Adrenal gland (tissue), 19 donors: ENCODE measurements around the gene ZNF521. TPM values are rescaled to one million over a fixed set of nuclear protein-coding genes. Genes with fewer than 3 reads are reported as not detected.

ENCODE experiments used
- DNase-seq, 7 donors: peaks; one replicate each; pipeline ENCODE4 v3.0.0-alpha.2; 2019 to 2020
- H3K27ac ChIP-seq, 5 donors: fragments of 200-600 bp; sonication (generic) in 4 of 5; 1 replicate in 3 of 5; 2 replicates in 2 of 5; pipeline versions ENCODE4 v1.5.1 to v1.8.0; 2016 to 2020; ENCODE audit warnings: mild to moderate bottlenecking in 1 of 5
- H3K27me3 ChIP-seq: fragments of 200-600 bp; 2 replicates; pipeline ENCODE4 v1.8.0; 2021
- H3K36me3 ChIP-seq, 2 donors: fragments of 200-600 bp; replicated peaks in 1 of 2; 1 replicate in 1 of 2; 2 replicates in 1 of 2; pipeline versions ENCODE4 v1.5.1 to v1.8.0; 2018 to 2022
- H3K4me1 ChIP-seq, 2 donors: fragments of 200-600 bp; replicated peaks in 1 of 2; 1 replicate in 1 of 2; 2 replicates in 1 of 2; pipeline versions ENCODE4 v1.5.1 to v1.8.0; 2018 to 2021
- H3K4me3 ChIP-seq, 4 donors: fragments of 200-600 bp; sonication (generic) in 3 of 4; one replicate each; pipeline ENCODE4 v1.5.1; 2016 to 2018
- H3K9me3 ChIP-seq, 3 donors: fragments of 200-600 bp; sonication (generic) in 1 of 3; replicated peaks in 1 of 3; 1 replicate in 2 of 3; 2 replicates in 1 of 3; pipeline versions ENCODE4 v1.5.1 to v1.8.0; 2016 to 2021
- POLR2A ChIP-seq, 2 donors: fragments of 450-650 bp; IDR thresholded peaks; one replicate each; pipeline ENCODE4 v1.6.1; 2017; ENCODE audit warnings: antibody characterized with exemption in 2 of 2, mild to moderate bottlenecking in 2 of 2, moderate library complexity in 1 of 2
- WGBS, 4 donors: extraction: QIAGEN DNeasy Blood & Tissue Kit in 2 of 4; methylation state at CpG; one replicate each; pipeline versions ENCODE4 v1.1.5 to v1.1.7; 2013 to 2017; 5-methylcytosine and 5-hydroxymethylcytosine counted together
- intact Hi-C, 2 donors: fragments of 100-400 bp; cut with DNase I; formaldehyde crosslinking; loops; one replicate each; pipeline versions ENCODE4 v1.14.1 to v1.15.0; 2022 to 2023
- long read RNA-seq, 10 donors: library from polyadenylated mRNA in 3 of 10; unstranded in 2 of 10; stranded (forward) in 1 of 10; transcript quantifications; one replicate each; pipeline ENCODE4 v2.0.0 and lab custom pipeline, GENCODE V29; 2021 to 2026
- polyA plus RNA-seq, 3 donors: library from polyadenylated mRNA; stranded (reverse); fragments of 200-250 nt in 2 of 3; fragments of 350-450 nt in 1 of 3; fragmentation: Illumina TruSeq in 1 of 3; extraction: RNeasy Lipid Tissue Mini Kit (QIAGEN cat#74804) in 1 of 3; gene quantifications; one replicate each; pipeline ENCODE4 v1.2.3, GENCODE V29; 2013 to 2014
- total RNA-seq, 9 donors: library from RNA; depleted of rRNA in 4 of 9; stranded (reverse); fragments of >200 nt in 4 of 9; fragments of 120-200 nt in 1 of 9; fragmentation: NEBNext Ultra II Directional in 1 of 9; extraction: Animal tissue kit (Norgen Biotek cat#: 25700) in 1 of 9; gene quantifications; one replicate each; pipeline versions ENCODE4 v1.1.0 to v1.2.4, GENCODE V29; 2013 to 2023
- TF ChIP-seq, protein P1 (sequence below), 6 experiments: fragments of 450-650 bp in 4 of 6; fragments of 200-600 bp in 2 of 6; sonication (generic) in 1 of 6; IDR thresholded peaks; 1 replicate in 5 of 6; 2 replicates in 1 of 6; pipeline versions ENCODE4 v1.5.1 to v1.8.0; 2016 to 2021; ENCODE audit warnings: antibody characterized with exemption in 6 of 6, mild to moderate bottlenecking in 2 of 6, moderate library complexity in 1 of 6
- donor health status: healthy with polysubstance abuse.
- donor health status: Bipolar disorder and iron deficiency.
- donor health status: DM: yes; HTN: yes; CAD: no.
- donor health status: DM: no; HTN: no; CAD: no.
- donor health status: DM: no; HTN: no; CAD: no.
- donor health status: DM: yes; HTN: yes; CAD: no.

ZNF521 gene
- total RNA-seq = 100 to 1,000 TPM in 1 of 9 donors, 10 to 100 TPM in 8; 22.5 to 270 (median 51.7) TPM
- 10 to 100 TPM in 1 of 3 donors, 1 to 10 TPM in 2; 3.7 to 15.9 (median 6.2) TPM for polyA plus RNA-seq
- long read RNA-seq, donor 1, full-length matches to known transcripts = 1 of 9 reads
- long read RNA-seq, donor 1, partial matches to known transcripts = 8 of 9 reads
- long read RNA-seq, donor 1, other reads (novel, unspliced or antisense) = 0 of 9 reads
- long read RNA-seq, donor 2, partial matches to known transcripts = 5 of 5 reads
- long read RNA-seq, donor 2, other reads (novel, unspliced or antisense) = 0 of 5 reads
- long read RNA-seq, donor 3 = 0 reads
- long read RNA-seq, donor 4, full-length matches to known transcripts = 2 of 6 reads
- long read RNA-seq, donor 4, partial matches to known transcripts = 3 of 6 reads
- long read RNA-seq, donor 4, other reads (novel, unspliced or antisense) = 1 of 6 reads
- long read RNA-seq, donor 5, full-length matches to known transcripts = 28 of 48 reads
- long read RNA-seq, donor 5, partial matches to known transcripts = 13 of 48 reads
- long read RNA-seq, donor 5, other reads (novel, unspliced or antisense) = 7 of 48 reads
- long read RNA-seq, donor 6, full-length matches to known transcripts = 1 of 2 reads
- long read RNA-seq, donor 6, partial matches to known transcripts = 1 of 2 reads
- long read RNA-seq, donor 6, other reads (novel, unspliced or antisense) = 0 of 2 reads
- long read RNA-seq, donor 7 = 0 reads
- long read RNA-seq, donor 8, full-length matches to known transcripts = 3 of 3 reads
- long read RNA-seq, donor 8, partial matches to known transcripts = 0 of 3 reads
- long read RNA-seq, donor 8, other reads (novel, unspliced or antisense) = 0 of 3 reads
- long read RNA-seq, donor 9, full-length matches to known transcripts = 1 of 1 reads
- long read RNA-seq, donor 9, partial matches to known transcripts = 0 of 1 reads
- long read RNA-seq, donor 9, other reads (novel, unspliced or antisense) = 0 of 1 reads
- long read RNA-seq, donor 10 = 0 reads

DNA sequence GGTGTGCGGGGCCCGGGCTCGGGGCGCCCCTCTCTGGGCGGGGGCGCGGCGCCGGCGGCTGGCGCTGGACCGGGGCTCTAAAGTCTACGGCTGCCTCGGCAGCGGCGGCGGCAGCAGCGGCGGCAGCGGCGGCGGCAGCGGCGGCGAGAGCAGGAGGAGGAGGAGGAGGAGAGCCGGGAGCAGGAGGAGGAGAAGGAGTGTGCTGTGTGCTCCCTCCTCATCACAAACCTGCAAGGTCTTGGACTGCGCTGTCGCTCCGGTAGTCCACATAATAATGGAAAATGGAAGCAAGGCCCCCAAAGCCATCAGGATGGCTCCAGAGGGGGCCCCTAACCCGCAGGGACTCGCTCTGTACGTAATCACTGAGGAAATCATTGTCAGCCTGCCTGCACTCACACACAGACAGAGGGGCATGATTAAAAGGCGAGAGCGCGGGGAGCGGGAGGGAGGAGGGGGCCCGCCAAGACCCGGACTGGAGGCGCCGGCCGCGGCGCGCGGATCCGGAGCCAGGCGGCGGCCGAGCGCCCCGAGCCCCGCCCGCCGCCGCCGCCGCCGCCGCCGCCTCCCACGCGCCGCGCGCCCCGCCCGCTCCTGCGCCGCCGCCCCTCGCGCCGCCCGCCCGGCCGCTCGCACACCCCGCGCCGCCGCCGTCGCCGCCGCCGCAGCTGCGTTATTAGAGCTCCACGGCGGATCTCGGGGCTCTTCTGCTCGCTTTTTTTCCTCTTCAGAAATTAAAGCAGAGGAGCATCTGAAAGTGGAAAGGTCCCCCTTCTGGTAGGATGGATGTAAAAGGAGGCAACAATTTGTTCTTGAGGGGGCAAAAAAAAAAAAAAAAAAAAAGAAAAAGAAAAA is at the start of gene ZNF521:
ZNF521 (minus strand) TSS at position 390 of the 852 bp plus-strand sequence. CDS start 1,220 bp downstream, outside the sequence.
- peak within 1 kb of the TSS; percentile 75 to 95 (median 91) for H3K27ac ChIP-seq
- H3K4me1 ChIP-seq = peaks cover 0 to 8% of the 10 kb centered on the region in 2 donors
- intact Hi-C loops = loop anchor here in 1 of 2 donors (5.0 to 10.0 kb wide), 2 partner anchors 93 to 545 kb away; no protein-coding TSS in a partner anchor

DNA sequence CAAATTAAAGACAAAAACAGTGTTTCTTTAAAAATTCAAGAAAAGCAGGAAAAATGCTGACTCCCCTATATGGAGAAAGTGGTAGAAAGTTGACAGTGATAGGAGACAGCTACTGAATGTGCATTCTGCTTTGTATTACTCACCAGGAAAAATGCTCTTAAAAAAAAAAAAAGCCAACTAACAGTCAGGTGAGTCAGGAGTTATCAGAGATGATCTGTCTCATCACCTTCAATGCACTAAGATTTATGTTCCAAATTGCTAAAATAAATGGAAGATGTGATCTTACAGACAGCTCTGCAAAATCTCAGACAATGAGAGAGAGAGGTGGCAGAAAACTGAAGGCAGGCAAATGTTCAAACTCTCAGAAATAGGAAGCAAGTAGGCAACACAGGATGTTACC is 47.6 kb upstream of the ZNF521 start:
- Histone ChIP-seq H3K27ac (no peak overlapping the region), H3K9me3 (no peaks in the 10 kb centered on the region), H3K27me3 (no peaks in the 10 kb centered on the region), H3K4me3 (no peak overlapping the region), H3K4me1 (no peaks in the 10 kb centered on the region), H3K36me3 (no peaks in the 10 kb centered on the region)
- no peak for DNase-seq
- intact Hi-C loops = no loop called here
- TF ChIP-seq, protein P1, sequence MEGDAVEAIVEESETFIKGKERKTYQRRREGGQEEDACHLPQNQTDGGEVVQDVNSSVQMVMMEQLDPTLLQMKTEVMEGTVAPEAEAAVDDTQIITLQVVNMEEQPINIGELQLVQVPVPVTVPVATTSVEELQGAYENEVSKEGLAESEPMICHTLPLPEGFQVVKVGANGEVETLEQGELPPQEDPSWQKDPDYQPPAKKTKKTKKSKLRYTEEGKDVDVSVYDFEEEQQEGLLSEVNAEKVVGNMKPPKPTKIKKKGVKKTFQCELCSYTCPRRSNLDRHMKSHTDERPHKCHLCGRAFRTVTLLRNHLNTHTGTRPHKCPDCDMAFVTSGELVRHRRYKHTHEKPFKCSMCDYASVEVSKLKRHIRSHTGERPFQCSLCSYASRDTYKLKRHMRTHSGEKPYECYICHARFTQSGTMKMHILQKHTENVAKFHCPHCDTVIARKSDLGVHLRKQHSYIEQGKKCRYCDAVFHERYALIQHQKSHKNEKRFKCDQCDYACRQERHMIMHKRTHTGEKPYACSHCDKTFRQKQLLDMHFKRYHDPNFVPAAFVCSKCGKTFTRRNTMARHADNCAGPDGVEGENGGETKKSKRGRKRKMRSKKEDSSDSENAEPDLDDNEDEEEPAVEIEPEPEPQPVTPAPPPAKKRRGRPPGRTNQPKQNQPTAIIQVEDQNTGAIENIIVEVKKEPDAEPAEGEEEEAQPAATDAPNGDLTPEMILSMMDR (IDR thresholded peaks at IDR 0.05) = no peak
- TF ChIP-seq POLR2A (IDR thresholded peaks at IDR 0.05) = no peak

More for the DNA sequence above, at the start of gene ZNF521:
- peak; percentile 87 to 92 (median 90) for DNase-seq
- Histone ChIP-seq H3K9me3 (no peaks in the 10 kb centered on the region), H3K4me3 (peak within 1 kb of the TSS; percentile 9 to 94 (median 74)), H3K36me3 (no peaks in the 10 kb centered on the region), H3K27me3 (no peaks in the 10 kb centered on the region)
- WGBS, 4 donors = 0 to 1% (median 1%) methylated on average over 26 to 91 of the region's 91 CpGs
- TF ChIP-seq, protein P1 (IDR thresholded peaks at IDR 0.05) = peak in 1 of 6 experiments; percentile 17
- TF ChIP-seq POLR2A (IDR thresholded peaks at IDR 0.05) = peak; percentile 51 to 88

DNA sequence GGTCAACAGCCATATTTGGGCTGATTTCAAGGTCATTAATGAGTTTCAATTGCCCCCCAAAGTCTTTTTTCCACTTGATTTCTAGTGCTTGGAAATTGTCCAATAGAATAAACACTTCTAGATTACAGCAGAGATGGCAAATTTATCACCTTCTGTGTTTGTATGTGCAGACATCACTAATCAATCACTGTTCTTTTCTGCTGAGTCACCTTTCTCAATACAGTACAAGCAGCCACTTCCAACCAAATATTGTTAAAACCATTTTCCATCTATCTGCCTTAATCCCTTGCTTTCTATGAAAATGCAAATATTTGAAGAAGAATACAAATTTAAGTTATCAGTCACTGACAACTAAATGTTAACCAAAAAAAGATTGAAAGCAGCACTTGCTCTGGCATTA is 40.2 kb upstream of the ZNF521 start:
- H3K27ac ChIP-seq = no peak overlapping the region
- intact Hi-C loops = no loop called here
- no peaks in the 10 kb centered on the region for H3K27me3 ChIP-seq
- H3K9me3 ChIP-seq = no peaks in the 10 kb centered on the region
- no peak for DNase-seq
- no peak overlapping the region for H3K4me3 ChIP-seq
- no peaks in the 10 kb centered on the region for H3K4me1 ChIP-seq
- no peak for TF ChIP-seq POLR2A (IDR thresholded peaks at IDR 0.05)
- TF ChIP-seq, protein P1 (IDR thresholded peaks at IDR 0.05) = no peak
- no peaks in the 10 kb centered on the region for H3K36me3 ChIP-seq
